ENCODE results near the gene ATP13A2.
A peak's percentile ranks its signal among the peaks of the same experiment; 100 is the strongest.
"Not testable (repeated sequence)": the region's sequence is repeated elsewhere in the genome, so short reads cannot be mapped to it uniquely, and the experiment has no call there.

Gene ATP13A2

DNA sequence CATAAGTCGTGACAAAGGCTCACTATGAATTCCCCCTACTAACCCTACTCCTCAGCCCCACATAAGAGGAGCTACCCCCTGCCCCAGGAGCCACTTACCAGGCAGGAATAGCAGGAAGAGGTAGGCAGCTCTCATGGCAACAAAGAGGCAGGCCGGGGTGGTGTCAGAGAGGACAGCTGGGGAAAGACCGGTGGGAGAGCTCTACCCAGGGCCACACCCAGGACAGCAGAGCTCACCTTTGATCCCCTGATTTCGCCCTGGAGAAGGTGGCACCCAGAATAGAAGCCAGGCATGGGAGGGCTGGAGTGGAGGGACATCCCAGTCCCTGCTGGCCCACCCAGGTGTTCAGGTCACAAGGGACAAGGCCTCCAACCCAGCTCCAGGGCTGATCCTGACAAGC is 33.6 kb downstream of the ATP13A2 start:
- DNase-seq, result no peak

DNA sequence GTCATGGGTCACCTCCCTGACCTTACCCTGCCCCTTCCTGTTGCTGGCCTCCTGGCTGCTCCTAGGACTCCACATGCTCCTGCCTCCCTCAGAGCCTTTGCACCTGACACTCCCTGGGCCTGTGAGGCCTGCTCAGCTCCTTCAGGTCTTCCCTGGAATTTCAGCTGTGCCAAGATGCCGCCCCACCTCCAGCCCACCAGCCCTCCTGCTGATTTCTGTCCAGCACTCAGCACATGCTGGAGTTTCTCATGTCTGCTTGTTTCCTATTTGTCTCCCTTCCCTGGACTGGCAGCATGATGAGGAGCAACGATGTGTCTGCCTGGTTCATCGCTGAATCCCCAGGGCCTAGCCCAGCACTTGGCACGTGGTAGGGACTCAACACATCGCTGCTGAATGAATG is 34.4 kb downstream of the ATP13A2 start:
- no peak for DNase-seq

DNA sequence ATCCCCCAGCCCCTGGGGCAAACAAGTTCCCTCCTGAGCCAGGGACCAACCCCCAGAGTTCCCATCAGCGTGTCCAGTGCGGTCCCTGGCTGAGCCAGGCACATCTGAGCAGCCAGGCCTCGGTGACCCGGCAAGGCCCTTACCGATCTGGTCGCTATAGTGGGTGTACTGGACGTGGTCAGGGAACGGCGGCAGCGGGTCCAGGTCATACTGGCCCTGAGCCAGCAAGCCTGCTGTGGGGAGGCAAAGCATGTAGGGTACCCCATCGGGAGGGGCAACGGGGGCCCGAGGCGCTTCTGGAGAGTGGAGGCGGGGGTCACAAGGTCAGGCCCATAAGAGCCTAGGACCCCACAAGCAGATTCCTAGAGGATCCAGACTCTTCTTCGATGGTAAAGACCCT is 34.8 kb downstream of the ATP13A2 start:
- no peak for DNase-seq

DNA sequence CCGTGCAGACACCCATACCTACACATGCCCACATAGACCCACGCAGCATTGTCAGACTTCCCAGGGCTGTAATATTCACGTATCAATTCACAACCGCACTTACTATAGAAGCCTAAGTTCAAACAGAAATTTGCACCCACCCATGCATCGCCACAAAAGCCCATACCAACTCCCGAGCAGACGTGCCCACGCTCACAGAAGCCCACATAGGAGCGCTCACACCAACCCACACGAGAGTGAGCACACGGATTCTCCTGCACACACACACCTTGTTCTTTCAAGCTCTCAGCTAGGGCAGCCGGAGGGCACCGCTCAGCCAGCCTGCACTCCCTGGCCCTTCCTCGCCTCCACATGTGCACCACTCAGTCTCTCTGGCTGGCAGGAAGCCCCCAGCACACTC is 35.9 kb downstream of the ATP13A2 start:
- no peak for DNase-seq

DNA sequence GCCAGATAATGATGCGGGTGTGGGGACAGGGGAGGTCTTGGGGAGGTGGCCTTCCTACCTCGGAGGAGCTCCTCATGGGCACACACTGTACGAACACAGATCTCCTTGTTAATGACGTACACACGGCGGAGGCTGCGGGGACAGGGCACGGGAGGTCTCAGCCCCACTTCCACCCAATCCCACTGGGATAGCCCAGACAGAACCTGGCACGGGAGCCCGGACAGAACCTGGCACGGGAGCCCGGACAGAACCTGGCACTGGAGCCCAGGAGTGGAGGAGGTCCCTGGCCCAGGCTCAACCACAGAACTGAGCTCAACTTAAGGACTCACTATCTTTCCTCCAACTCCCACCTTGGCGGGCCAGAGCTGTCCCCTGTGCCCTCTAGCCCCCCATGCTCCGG is 36.5 kb downstream of the ATP13A2 start:
- DNase-seq, result no peak

DNA sequence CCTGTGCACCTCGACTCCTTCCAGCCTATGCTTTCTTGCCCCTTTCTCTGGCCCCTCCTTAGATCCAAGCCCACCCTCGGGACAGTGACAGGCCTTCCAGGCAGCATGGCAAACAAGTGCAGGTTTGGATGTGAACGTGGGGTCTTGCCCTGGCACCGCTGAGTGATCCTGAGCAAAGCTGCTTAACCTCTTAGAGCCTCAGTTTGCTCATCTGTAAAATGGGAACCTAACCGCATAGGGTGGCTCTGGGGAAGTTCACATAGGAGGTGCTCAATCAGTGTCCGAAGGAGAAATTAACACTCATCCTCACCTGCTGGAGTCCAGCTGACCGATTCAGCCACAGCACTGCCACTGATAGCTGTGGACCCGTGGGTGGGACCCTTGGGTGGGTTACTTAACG is 38.5 kb downstream of the ATP13A2 start:
- DNase-seq, result no peak

DNA sequence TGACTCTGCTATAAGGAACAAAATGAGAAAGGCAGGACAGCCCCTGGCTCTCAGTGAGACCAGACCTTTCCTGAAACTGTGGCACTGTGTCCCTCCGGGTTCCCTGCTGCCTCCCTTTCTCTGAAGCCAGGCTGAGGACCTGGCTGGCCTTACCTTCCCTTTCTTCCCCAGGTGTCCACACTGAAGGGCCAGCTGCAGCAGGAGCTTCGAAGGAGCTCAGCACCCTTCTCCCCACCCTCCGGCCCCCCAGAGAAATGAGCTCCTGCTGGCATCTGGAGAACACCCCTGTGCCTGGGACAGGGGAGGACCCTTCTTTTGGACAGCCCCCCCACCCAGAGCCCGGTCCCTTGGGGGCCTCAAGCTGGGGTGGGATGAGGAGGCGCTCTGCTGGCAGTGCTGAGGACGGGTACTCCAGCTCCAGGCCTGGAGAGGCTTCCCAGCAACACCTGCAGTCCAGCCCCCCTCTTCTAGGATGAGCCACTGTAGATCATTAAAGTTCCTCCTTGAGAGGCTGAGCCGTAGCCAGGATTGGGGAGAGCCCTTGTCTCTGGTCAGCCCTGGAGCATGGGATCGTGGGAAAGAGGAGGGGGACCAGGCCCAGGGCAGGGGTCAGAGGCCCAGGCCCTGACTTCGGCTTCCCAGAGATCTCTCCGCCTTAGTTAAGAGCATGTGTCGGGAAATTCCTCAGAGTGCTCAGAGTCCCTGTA is 39.4 kb downstream of the ATP13A2 start:
- DNase-seq, result no peak

DNA sequence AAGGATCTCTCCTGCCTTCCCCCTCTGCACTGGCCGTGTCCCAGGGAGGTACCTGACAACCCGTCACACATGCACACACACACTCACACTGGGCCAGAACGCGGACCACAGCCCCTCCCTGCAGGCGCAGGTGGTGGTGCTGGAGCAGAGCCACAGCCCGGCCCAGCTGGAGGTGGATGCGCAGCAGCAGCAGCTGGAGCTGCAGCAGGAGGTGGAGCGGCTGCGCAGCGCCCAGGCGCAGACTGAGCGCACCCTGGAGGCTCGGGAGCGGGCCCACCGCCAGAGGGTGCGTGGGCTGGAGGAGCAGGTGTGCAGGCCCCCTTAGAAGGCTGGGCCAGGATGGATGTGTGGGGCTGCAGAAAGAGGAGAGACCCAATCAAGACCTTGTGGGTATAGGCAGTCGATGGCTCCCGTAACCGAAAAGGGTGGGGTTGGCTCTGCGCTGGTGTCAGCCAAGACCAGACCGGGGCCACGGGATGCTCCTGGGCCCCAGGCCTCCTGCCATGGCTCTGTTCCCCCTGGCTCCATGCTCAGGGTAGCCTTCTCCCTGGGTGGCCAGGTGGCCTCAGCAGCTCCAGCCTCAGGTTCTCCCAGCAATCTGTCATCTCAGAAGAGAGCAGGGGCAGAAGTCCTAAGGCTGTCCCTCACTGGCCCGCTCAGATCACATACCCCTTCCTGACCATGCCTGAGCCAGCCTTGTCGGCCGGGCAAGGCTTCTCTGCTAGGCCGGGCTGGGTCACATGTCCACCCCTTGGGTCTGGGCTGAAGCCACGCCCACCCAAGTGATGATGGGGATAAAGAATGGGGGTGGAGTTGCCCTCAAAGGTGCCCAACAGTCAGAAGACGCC is 40.2 kb downstream of the ATP13A2 start:
- DNase-seq, result peak; percentile 84

DNA sequence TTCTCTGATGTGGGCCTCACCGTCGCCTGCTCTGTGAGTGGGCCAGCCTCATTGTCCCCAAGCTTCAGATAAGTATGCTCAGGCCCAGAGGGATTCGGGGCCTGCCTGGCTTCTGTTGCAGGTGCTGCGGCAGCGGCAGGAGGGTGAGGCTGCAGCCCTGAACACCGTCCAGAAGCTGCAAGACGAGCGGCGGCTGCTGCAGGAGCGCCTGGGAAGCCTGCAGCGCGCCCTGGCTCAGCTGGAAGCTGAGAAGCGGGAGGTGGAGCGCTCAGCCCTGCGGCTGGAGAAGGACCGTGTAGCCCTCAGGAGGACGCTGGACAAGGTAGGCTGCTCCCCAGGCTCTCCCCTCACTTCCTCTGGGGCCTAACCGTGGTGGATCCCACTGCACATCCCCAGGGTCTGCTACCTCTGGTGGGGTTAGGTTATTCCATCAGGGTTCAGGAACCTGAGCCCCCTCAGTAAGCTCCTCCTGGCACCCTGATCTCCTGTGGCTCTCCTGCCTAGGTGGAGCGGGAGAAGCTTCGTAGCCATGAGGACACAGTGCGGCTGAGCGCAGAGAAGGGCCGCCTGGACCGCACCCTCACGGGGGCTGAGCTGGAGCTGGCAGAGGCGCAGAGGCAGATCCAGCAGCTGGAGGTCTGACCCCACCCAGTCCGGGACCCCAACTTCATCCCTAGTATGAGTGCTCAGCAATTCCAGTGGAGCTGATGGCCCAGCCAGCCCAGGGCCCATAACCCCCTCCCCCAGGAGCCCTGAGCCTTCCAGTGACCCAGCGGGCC is 41.4 kb downstream of the ATP13A2 start:
- no peak for DNase-seq

DNA sequence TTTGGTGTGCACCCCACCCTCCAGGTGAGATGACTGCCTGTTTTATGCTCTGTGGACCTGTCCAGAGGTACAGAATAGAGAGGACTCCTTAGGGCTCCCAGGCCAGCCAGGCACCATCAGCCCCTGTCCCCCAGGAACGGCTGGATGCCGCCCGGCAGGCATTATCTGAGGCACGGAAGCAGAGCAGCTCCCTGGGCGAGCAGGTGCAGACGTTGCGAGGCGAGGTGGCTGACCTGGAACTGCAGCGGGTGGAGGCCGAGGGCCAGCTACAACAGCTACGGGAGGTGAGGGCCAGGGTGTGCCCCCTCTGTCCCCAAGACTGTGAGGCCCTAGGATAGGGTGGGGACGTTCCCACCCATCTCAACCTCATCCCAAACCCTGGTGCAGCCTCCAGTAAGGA is 42.1 kb downstream of the ATP13A2 start:
- DNase-seq, result no peak

DNA sequence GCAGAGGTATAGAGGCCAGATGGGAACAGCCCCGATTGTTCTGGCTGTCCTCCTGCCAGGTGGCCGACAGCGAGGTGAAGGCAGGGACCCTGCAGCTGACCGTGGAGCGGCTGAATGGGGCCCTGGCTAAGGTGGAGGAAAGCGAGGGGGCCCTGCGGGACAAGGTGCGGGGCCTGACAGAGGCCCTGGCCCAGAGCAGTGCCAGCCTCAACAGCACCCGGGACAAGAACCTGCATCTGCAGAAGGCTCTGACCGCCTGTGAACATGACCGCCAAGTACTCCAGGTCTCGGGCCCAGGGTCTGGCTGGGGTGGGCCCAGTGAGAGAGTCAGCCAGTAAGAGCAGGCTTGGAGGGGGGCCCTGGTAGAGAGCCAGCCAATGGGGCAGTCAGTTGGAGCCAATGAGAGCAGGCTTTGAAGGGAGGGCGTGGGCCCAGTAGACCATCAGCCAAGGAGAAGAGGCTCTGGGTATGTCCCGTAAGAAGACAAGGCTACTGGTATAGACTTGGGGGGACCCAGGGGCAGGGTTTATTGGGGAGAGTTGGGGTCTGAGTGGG is 42.6 kb downstream of the ATP13A2 start:
- DNase-seq, result no peak

DNA sequence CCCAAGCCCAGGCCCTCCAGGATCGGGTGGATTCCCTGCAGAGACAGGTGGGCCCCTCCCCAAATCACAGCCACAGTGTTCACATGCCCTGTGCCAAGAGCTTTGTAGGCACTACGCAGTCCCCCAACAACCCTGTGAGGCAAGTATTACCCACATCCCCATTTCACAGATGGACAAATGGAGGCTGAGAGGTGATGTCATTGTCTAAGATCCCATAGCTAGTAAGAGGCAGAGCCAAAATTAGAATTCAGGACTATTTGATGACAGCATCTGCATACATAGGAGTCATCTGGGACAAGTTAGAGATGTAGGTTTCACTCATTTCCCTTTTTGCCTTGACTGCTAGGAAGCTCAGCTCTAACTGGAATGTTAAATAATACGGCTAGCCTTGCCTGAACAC is 43.4 kb downstream of the ATP13A2 start:
- DNase-seq, result no peak

DNA sequence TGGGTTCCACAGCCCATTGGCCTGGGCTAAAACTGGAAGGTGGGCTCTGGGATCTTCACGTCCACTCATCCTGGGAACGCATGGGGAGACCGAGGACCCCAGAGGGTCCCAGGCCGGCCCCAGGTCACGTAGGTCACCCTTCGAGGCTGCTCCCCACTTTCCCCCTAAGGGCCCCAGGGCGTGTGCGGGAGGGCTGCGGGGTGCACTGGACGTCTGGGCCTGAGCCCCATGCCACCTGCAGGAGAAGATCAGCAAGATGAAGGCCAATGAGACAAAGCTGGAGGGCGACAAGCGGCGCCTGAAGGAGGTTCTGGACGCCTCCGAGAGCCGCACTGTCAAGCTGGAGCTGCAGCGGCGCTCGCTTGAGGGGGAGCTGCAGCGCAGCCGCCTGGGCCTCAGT is 43.8 kb downstream of the ATP13A2 start:
- DNase-seq, result no peak

DNA sequence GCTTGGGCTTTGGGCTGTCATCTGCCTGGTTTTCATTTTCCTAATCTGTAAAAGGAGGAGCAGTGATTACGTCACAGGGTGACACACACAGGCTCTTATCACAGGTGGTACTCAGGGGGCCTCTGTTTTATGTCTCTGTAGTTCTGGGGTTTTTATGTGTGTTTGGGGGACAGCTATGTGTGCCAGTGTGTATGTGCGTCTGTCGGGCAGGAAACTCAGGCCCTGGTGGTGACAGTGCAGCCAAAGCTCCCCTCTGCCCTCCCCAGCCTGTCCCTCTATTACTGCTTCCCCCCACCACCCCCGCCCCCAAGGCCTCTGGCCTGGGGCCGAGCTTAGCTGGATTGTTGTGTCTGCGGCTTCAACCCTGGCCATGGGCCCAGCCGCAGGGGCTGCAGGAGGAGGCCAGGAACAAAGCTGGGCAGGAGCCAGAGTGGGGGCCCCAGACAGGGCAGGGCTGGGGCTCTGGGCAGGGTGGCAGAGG is 44.6 kb downstream of the ATP13A2 start:
- DNase-seq, result peak; percentile 89

DNA sequence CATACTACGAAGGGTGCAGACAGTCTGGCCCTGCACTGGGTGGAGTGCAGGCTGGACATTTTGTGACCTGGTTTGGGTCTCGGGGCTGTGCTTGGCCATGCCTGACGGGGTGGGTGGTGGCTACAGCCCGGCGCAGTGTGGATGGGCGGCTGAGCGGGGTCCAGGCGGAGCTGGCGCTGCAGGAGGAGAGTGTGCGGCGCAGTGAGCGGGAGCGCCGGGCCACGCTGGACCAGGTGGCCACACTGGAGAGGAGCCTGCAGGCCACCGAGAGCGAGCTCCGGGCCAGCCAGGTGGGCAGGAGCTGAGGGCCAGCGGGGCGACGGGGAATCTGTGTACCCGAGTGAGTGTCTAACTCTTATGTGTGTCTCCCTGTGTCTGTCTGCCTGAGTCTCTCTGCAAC is 45.4 kb downstream of the ATP13A2 start:
- DNase-seq, result no peak

DNA sequence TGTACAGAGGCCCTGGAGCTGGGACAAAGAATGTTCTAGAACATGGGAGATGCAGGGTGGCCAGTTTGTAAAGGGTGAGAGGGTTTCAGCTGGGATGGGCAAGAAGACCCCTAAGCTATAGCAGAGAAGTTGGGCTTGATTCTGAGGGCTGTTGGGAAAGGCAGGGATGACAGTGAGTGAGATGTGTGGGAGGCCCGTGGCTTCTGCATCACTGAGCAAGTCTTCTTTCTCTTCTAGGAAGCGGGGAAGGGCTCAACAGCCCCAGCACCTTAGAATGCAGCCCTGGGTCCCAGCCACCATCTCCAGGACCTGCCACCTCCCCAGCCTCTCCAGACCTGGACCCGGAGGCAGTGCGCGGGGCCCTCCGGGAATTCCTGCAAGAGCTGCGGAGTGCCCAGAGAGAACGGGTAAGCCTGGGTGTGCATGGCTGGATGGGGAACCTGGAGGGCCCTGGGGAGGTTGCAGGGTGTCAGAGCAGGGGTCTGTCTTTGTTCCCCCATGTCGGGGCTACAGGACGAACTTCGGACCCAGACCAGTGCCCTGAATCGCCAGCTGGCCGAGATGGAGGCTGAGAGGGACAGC is 46.2 kb downstream of the ATP13A2 start:
- DNase-seq, result no peak

DNA sequence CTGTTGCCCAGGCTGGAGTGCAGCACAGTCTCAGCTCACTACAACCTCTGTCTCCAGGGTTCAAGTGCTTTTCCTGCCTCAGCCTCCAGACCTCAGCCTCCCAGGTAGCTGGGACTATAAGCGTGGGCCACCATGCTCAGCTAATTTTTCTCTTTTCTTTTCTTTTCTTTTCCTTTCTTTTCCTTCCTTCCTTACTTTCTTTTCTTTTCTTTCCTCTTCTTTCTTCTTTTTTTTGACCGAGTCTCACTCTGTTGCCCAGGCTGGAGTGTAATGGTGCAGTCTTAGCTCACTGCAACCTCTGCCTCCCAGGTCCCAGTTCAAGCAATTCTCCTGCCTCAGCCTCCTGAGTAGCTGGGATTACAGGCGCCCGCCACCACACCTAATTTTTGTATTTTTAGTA is 47.6 kb downstream of the ATP13A2 start:
- not testable (repeated sequence) for DNase-seq

DNA sequence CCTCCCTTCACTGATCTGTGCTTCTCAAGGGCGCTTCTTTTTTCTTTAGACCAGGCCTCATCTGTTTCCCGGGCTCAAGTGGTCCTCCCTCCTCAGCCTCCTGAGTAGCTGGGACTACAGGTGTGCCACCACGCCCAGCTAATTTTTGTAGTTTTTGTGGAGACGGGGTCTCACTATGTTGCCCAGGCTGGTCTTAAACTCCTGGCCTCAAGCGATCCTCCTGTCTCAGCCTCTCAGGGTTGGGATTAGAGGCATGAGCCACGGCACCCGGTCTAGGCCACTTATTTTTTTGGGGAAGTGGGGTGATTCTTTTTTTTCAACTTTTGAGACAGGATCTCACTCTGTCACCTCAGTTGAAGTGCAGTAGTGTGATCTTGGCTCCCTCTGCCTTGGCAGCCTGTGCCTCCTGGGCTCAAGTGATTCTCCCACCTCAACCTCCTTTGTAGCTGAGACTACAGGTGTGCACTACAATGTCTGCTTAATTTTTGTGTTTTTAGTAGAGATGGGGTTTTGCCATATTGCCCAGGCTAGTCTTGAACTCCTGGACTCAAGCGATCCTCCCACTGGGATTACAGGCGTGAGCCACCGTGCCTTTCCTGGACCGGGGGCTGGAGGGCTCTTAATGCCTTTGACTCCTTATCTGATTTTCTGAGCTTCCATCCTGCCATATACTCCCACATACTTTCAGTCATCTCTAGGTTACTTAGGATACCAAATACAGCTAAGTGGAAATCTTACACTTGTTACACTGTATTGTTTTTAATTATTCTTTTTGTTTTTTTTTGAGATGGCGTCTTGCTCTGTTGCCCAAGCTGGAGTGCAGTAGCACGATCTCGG is 50.2 kb downstream of the ATP13A2 start:
- DNase-seq, result no peak

DNA sequence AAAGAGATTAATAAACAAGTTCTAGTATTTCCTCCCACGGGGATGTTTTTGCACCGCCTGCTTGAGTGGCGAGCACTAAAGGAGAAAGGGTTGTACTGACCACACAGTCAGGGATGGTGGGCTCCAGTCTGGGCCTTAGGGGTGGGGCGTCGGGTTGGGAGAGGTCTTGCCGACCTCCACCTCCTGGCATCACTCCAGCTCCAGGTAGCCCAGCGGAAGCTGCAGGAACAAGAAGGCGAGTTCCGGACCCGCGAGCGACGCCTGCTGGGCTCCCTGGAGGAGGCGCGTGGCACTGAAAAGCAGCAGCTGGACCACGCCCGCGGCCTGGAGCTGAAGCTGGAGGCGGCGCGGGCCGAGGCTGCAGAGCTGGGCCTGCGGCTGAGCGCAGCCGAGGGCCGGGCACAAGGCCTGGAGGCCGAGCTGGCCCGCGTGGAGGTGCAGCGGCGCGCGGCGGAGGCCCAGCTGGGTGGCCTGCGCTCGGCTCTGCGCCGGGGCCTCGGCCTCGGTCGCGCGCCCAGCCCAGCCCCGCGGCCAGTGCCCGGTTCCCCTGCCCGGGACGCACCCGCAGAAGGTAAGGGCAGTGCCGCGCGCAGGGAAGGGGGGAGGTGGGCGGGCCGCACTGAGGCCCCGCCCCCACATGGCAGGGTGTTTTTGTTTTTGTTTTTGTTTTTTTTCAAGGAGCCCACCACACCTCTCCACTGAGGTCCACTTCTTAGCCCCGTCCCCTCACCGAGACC is 51.0 kb downstream of the ATP13A2 start:
- peak; percentile 81 for DNase-seq

DNA sequence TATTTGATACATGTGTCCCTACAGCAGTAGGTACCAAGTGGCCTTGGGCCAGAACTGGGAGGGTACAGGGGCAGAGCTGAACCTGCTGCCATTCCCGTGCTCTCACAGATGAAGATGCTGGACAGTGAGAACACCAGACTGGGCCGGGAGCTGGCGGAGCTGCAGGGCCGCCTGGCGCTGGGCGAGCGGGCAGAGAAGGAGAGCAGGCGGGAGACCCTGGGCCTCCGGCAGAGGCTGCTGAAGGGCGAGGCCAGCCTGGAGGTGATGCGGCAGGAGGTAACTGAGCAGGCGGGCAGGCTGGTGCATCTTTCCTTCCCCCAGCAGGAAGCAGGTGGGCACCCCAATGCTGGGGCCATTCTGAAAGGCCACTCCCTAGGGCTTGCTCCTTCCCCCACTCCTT is 53.3 kb downstream of the ATP13A2 start:
- no peak for DNase-seq

DNA sequence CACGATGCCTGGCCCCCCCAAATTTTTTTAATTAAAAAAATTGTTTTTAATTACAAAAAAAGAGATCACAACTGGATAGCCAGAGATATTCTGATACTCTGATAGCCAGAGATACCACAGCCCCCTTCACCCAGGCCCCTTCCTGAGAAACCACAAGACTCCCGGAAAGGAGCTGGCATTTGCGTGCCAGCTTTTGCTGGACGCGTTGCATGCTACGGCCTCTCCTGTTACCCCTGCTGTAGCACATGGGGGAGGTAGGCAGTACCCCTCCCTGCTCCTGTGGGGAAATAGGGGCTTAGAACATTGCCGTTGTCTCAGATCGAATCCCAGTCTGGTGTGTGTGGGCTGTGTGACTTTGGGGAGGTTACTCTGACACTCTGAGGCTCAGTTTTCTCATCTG is 54.0 kb downstream of the ATP13A2 start:
- DNase-seq, result no peak

All from NCI-H1092 treated with DMSO at 0.1 percent for 48 hours (cell line).